ENCODE measurements around the gene ITGB1. TPM values are rescaled to one million over a fixed set of nuclear protein-coding genes. Genes with fewer than 3 reads are reported as not detected.

Gene ITGB1
- total and polyA plus RNA-seq, 10 of the 15 experiments (the other 5 are each of a cell fraction or from before 2014, with no cell fraction given) = 2.8 to 20.7 (median 10.4) TPM

DNA sequence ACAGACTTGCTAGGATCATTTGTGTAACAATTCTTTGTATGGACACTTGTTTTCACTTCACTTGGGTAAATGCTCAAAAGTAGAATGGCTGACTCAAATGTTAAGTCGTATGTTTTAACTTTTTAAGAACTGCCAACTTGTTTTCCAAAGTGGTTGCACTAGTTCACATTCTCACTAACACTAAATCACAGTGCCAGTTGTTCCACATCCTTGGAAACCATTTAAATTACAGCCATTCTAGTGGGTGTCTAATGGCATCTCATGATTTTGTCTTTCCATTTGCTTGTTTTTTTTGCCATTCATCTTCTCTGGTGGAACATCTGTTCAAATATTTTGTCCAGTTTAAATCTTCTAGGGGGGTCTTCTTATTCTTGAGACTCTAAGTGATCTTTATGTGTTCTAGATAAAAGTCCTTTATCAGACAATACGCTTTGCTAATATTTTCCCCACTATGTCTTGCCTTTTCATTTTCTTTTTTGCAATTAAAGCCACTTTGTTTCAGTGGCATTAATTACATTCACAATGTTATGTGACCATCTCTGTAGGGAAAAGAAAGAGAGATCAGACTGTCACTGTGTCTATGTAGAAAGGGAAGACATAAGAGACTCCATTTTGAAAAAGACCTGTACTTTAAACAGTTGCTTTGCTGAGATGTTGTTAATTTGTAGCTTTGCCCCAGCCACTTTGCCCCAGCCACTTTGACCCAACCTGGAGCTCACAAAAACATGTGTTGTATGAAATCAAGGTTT lies 63.9 kb downstream of the ITGB1 start:
- Histone ChIP-seq H3K79me2 (ENCODE audit: control insufficient read depth, insufficient read depth, low read length) (no peaks in the 10 kb centered on the region), H3K9ac (ENCODE audit: control insufficient read depth, insufficient read depth, low read length) (no peak overlapping the region), H3K9me3 (replicated peaks; ENCODE audit: control insufficient read depth, insufficient read depth, low read length) (no peaks in the 10 kb centered on the region), H3K36me3 (ENCODE audit: control insufficient read depth in 2 of 2, insufficient read depth in 2 of 2, low read length in 1 of 2) (no peaks in the 10 kb centered on the region; a peak in 1 of 4 replicates), H2AFZ (ENCODE audit: control insufficient read depth, low read depth, low read length) (no peak overlapping the region), H3K27ac (ENCODE audit: control insufficient read depth, insufficient read depth) (no peak overlapping the region), H3K4me3 (no peak overlapping the region), H3K4me1 (ENCODE audit: control insufficient read depth, insufficient read depth, low read length) (no peaks in the 10 kb centered on the region), H3K27me3 (replicated peaks in 1 of 2; ENCODE audit: control insufficient read depth in 2 of 2, insufficient read depth in 2 of 2, low read length in 1 of 2) (no peaks in the 10 kb centered on the region), H3K4me2 (ENCODE audit: control insufficient read depth, insufficient read depth) (no peak overlapping the region), H4K20me1 (ENCODE audit: control insufficient read depth, insufficient read depth) (no peaks in the 10 kb centered on the region)
- RAD21 ChIA-PET (ENCODE audit: unreplicated experiment) = no interaction called here
- CTCF ChIA-PET = no interaction called here
- in situ Hi-C loops (cut with MboI) (no loop called here), intact Hi-C loops (cut with micrococcal nuclease; ENCODE audit: unreplicated experiment) (no loop called here)
- ATAC-seq (no peak), FAIRE-seq (no peak), DNase-seq (ENCODE audit: low read depth, low spot score) (no peak)
- SMC1A ChIA-PET (ENCODE audit: uncharacterized antibody, unreplicated experiment) = no interaction called here
- no peak for TF ChIP-seq FOXM1 (IDR thresholded peaks at IDR 0.05; ENCODE audit: low read depth, low read length)
- TF ChIP-seq POU2F2 (IDR thresholded peaks at IDR 0.05; ENCODE audit: borderline replicate concordance, low read depth, low read length) = no peak
- POLR2A ChIA-PET = no interaction called here
- WGBS (ENCODE audit: insufficient coverage, insufficient replicate concordance, low lambda C conversion rate, missing lambda C conversion rate) = 81% methylated on average over 2 of the region's 2 CpGs
- BruUV-seq (replicated peaks) = no TSS peak

DNA sequence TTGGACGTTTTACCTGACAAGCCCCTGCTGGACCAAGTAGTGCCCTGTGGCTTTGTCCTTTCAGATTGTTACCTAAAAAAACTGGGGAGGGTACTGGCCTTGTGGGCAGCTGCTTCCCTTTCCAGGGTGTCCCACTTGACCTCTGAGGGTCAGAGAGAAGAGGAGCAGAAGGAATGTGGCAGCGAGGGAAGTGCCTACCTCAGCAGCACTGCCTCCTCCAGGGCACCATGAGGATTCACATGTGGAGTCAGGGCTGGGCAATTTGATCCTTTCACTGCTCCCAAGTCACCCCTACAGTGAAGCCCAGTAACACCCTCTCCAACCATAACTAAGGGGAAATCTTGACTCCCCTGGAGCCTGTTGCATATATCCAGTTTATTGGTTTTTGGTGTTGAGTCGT lies 64.6 kb downstream of the ITGB1 start:
- no peak for ATAC-seq
- Histone ChIP-seq H3K4me3 (no peak overlapping the region), H3K9ac (ENCODE audit: control insufficient read depth, insufficient read depth, low read length) (no peak overlapping the region), H3K9me3 (replicated peaks; ENCODE audit: control insufficient read depth, insufficient read depth, low read length) (no peaks in the 10 kb centered on the region), H3K4me1 (ENCODE audit: control insufficient read depth, insufficient read depth, low read length) (no peaks in the 10 kb centered on the region), H3K27me3 (replicated peaks in 1 of 2; ENCODE audit: control insufficient read depth in 2 of 2, insufficient read depth in 2 of 2, low read length in 1 of 2) (no peaks in the 10 kb centered on the region), H3K79me2 (ENCODE audit: control insufficient read depth, insufficient read depth, low read length) (no peaks in the 10 kb centered on the region), H3K36me3 (ENCODE audit: control insufficient read depth in 2 of 2, insufficient read depth in 2 of 2, low read length in 1 of 2) (no peaks in the 10 kb centered on the region; a peak in 1 of 4 replicates), H4K20me1 (ENCODE audit: control insufficient read depth, insufficient read depth) (no peaks in the 10 kb centered on the region), H2AFZ (ENCODE audit: control insufficient read depth, low read depth, low read length) (no peak overlapping the region), H3K4me2 (ENCODE audit: control insufficient read depth, insufficient read depth) (no peak overlapping the region), H3K27ac (ENCODE audit: control insufficient read depth, insufficient read depth) (no peak overlapping the region)
- CTCF ChIA-PET = no interaction called here
- FAIRE-seq = no peak
- TF ChIP-seq CHD2 (IDR thresholded peaks at IDR 0.05; ENCODE audit: borderline replicate concordance, low read depth, low read length) (no peak), MTA2 (IDR thresholded peaks at IDR 0.05; ENCODE audit: low read depth) (no peak), POU2F2 (IDR thresholded peaks at IDR 0.05; ENCODE audit: borderline replicate concordance, low read depth, low read length) (no peak), NR2C1 (IDR thresholded peaks at IDR 0.05) (no peak), WRNIP1 (IDR thresholded peaks at IDR 0.05; ENCODE audit: borderline replicate concordance, low read depth, low read length) (no peak), EZH2 (IDR thresholded peaks at IDR 0.05; ENCODE audit: borderline replicate concordance, control insufficient read depth, low read depth, low read length) (no peak), PAX5 (IDR thresholded peaks at IDR 0.05; ENCODE audit: borderline replicate concordance, low read depth, low read length) (no peak), JUNB (IDR thresholded peaks at IDR 0.05) (no peak), ATF7 (IDR thresholded peaks at IDR 0.05; ENCODE audit: low read depth) (no peak), ASH2L (IDR thresholded peaks at IDR 0.05; ENCODE audit: borderline replicate concordance, low read depth) (no peak), TCF7 (IDR thresholded peaks at IDR 0.05; ENCODE audit: borderline replicate concordance) (no peak)
- TF ChIP-seq, protein P1, sequence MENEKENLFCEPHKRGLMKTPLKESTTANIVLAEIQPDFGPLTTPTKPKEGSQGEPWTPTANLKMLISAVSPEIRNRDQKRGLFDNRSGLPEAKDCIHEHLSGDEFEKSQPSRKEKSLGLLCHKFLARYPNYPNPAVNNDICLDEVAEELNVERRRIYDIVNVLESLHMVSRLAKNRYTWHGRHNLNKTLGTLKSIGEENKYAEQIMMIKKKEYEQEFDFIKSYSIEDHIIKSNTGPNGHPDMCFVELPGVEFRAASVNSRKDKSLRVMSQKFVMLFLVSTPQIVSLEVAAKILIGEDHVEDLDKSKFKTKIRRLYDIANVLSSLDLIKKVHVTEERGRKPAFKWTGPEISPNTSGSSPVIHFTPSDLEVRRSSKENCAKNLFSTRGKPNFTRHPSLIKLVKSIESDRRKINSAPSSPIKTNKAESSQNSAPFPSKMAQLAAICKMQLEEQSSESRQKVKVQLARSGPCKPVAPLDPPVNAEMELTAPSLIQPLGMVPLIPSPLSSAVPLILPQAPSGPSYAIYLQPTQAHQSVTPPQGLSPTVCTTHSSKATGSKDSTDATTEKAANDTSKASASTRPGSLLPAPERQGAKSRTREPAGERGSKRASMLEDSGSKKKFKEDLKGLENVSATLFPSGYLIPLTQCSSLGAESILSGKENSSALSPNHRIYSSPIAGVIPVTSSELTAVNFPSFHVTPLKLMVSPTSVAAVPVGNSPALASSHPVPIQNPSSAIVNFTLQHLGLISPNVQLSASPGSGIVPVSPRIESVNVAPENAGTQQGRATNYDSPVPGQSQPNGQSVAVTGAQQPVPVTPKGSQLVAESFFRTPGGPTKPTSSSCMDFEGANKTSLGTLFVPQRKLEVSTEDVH (IDR thresholded peaks at IDR 0.05; ENCODE audit: low read depth, partially characterized antibody) = no peak
- TF ChIP-seq, protein P2, sequence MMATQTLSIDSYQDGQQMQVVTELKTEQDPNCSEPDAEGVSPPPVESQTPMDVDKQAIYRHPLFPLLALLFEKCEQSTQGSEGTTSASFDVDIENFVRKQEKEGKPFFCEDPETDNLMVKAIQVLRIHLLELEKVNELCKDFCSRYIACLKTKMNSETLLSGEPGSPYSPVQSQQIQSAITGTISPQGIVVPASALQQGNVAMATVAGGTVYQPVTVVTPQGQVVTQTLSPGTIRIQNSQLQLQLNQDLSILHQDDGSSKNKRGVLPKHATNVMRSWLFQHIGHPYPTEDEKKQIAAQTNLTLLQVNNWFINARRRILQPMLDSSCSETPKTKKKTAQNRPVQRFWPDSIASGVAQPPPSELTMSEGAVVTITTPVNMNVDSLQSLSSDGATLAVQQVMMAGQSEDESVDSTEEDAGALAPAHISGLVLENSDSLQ (IDR thresholded peaks at IDR 0.05) = no peak
- RAD21 ChIA-PET (ENCODE audit: unreplicated experiment) = no interaction called here
- POLR2A ChIA-PET = no interaction called here
- no TSS peak for BruUV-seq (replicated peaks)
- 50% methylated on average over 3 of the region's 3 CpGs for WGBS (ENCODE audit: insufficient coverage, insufficient replicate concordance, low lambda C conversion rate, missing lambda C conversion rate)
- intact Hi-C loops (cut with micrococcal nuclease; ENCODE audit: unreplicated experiment) (no loop called here), in situ Hi-C loops (cut with MboI) (no loop called here)
- SMC1A ChIA-PET (ENCODE audit: uncharacterized antibody, unreplicated experiment) = no interaction called here
- no peak for DNase-seq (ENCODE audit: low read depth, low spot score)
